ENCODE data around the gene TDRD3.

The TDRD3 gene

DNA sequence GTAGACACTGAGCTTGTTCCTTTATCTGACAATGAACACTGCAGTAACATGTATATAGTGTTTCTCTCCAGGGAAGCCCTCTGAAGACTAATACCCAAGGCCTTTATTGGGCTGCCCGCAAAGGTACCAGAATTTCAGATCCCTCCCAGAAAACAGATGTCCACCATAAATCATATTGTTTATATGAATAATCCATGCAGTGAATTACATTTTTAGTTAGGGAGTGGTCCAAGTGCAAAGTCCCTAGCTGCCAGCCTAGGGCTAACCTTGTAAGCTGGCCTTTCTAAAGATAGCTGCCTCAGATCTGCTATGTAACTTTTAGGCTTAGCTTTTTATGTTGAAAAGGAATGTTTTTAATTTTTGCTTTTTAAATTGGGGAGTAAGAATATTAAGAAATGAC is 44.7 kb downstream of the TDRD3 start:
- no peak overlapping the region for H4K91ac ChIP-seq (ENCODE audit: low read depth, low read length, poor library complexity)
- no peaks in the 10 kb centered on the region for H3K79me1 ChIP-seq (ENCODE audit: low read depth, low read length)
- no peak overlapping the region for H3K9ac ChIP-seq (ENCODE audit: low read depth, low read length, poor library complexity)
- no peak overlapping the region for H3K27ac ChIP-seq (replicated peaks; ENCODE audit: low read length)
- no peaks in the 10 kb centered on the region for H3K4me1 ChIP-seq (ENCODE audit: control insufficient read depth in 2 of 2, insufficient read depth in 1 of 2, low read depth in 1 of 2, low read length in 2 of 2)
- no peak for DNase-seq (ENCODE audit: low spot score)
- H3K4me3 ChIP-seq (ENCODE audit: low read length in 2 of 2): no peak overlapping the region
- no peak overlapping the region for H2BK12ac ChIP-seq (ENCODE audit: low read length)
- H3K23ac ChIP-seq (ENCODE audit: low read depth, low read length, poor library complexity): no peak overlapping the region
- no peaks in the 10 kb centered on the region for H3K27me3 ChIP-seq (ENCODE audit: control insufficient read depth in 3 of 3, insufficient read depth in 3 of 3, low read depth in 1 of 3, low read length in 3 of 3)
- H2AFZ ChIP-seq (ENCODE audit: low read length): no peak overlapping the region
- no peak overlapping the region for H3K4ac ChIP-seq (ENCODE audit: low read length)
- no peak overlapping the region for H2BK15ac ChIP-seq (ENCODE audit: low read length)
- H4K8ac ChIP-seq (ENCODE audit: low read depth, low read length): no peak overlapping the region
- peaks cover 0 to 5% of the 10 kb centered on the region in 2 donors for H3K36me3 ChIP-seq (replicated peaks in 1 of 2; ENCODE audit: control insufficient read depth in 2 of 2, insufficient read depth in 2 of 2, low read length in 2 of 2)
- H3K14ac ChIP-seq (ENCODE audit: low read length): no peak overlapping the region
- no peak overlapping the region for H3K4me2 ChIP-seq (ENCODE audit: insufficient read depth, low read length, poor library complexity, severe bottlenecking)
- H3K9me3 ChIP-seq (replicated peaks in 1 of 2; ENCODE audit: control insufficient read depth in 2 of 2, insufficient read depth in 1 of 2, low read depth in 1 of 2, low read length in 2 of 2): no peaks in the 10 kb centered on the region
- H2BK5ac ChIP-seq (ENCODE audit: low read length): no peak overlapping the region
- no peak overlapping the region for H2BK120ac ChIP-seq (ENCODE audit: low read depth, low read length)
- H3K18ac ChIP-seq (ENCODE audit: low read length): no peak overlapping the region
- no CpG with 5 or more reads among the region's 1 CpG for WGBS, 2 donors (ENCODE audit: extremely low coverage in 2 of 2, insufficient read length in 2 of 2, insufficient replicate concordance in 1 of 2)
- no peak overlapping the region for H2AK5ac ChIP-seq (ENCODE audit: low read depth, low read length)

DNA sequence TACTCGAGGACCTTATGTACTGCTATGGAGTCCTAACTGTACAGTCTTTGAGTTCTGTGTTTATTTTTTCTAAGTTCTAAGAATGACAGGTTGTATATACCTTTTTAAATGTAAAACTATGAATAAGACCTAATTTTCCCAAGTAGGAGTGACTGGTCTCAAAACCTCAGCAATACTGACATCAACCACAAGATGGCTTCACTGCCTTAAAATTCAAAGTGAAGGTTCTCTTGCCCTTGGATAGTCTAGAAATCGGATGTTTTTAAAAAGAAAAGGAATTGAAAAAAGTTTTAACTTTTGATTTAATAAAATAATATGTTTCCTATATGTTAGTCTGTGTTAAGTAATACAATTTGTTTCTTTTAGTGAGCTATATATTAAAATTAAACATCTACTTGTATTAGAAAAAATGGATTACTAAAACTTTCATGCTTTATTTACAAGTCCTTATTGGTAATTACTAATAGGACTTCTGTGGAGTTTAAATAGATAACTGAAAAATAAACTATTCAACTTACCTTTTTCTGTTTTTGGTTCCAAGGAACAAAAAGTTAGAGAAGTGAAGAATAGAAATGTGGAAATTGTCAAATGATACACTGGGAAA is 52.0 kb downstream of the TDRD3 start:
- H2BK120ac ChIP-seq (ENCODE audit: low read depth, low read length): no peak overlapping the region
- DNase-seq (ENCODE audit: low spot score): peak; percentile 27
- H3K36me3 ChIP-seq (replicated peaks in 1 of 2; ENCODE audit: control insufficient read depth in 2 of 2, insufficient read depth in 2 of 2, low read length in 2 of 2): no peaks in the 10 kb centered on the region
- H3K27me3 ChIP-seq (ENCODE audit: control insufficient read depth in 3 of 3, insufficient read depth in 3 of 3, low read depth in 1 of 3, low read length in 3 of 3): no peaks in the 10 kb centered on the region
- WGBS, 2 donors (ENCODE audit: extremely low coverage in 2 of 2, insufficient read length in 2 of 2, insufficient replicate concordance in 1 of 2): no CpG with 5 or more reads among the region's 2 CpGs
- H2AK5ac ChIP-seq (ENCODE audit: low read depth, low read length): no peak overlapping the region
- H3K4me1 ChIP-seq (ENCODE audit: control insufficient read depth in 2 of 2, insufficient read depth in 1 of 2, low read depth in 1 of 2, low read length in 2 of 2): no peaks in the 10 kb centered on the region
- H3K18ac ChIP-seq (ENCODE audit: low read length): no peak overlapping the region
- H3K4ac ChIP-seq (ENCODE audit: low read length): no peak overlapping the region
- H3K27ac ChIP-seq (replicated peaks; ENCODE audit: low read length): no peak overlapping the region
- H3K14ac ChIP-seq (ENCODE audit: low read length): no peak overlapping the region
- H2AFZ ChIP-seq (ENCODE audit: low read length): no peak overlapping the region
- no peak overlapping the region for H4K91ac ChIP-seq (ENCODE audit: low read depth, low read length, poor library complexity)
- peaks cover 0 to 4% of the 10 kb centered on the region in 2 donors for H3K9me3 ChIP-seq (replicated peaks in 1 of 2; ENCODE audit: control insufficient read depth in 2 of 2, insufficient read depth in 1 of 2, low read depth in 1 of 2, low read length in 2 of 2)
- no peak overlapping the region for H2BK15ac ChIP-seq (ENCODE audit: low read length)
- H3K4me3 ChIP-seq (ENCODE audit: low read length in 2 of 2): no peak overlapping the region
- H3K9ac ChIP-seq (ENCODE audit: low read depth, low read length, poor library complexity): no peak overlapping the region
- H3K23ac ChIP-seq (ENCODE audit: low read depth, low read length, poor library complexity): no peak overlapping the region
- no peak overlapping the region for H3K4me2 ChIP-seq (ENCODE audit: insufficient read depth, low read length, poor library complexity, severe bottlenecking)
- H4K8ac ChIP-seq (ENCODE audit: low read depth, low read length): no peak overlapping the region
- no peak overlapping the region for H2BK5ac ChIP-seq (ENCODE audit: low read length)
- no peaks in the 10 kb centered on the region for H3K79me1 ChIP-seq (ENCODE audit: low read depth, low read length)
- H2BK12ac ChIP-seq (ENCODE audit: low read length): no peak overlapping the region

DNA sequence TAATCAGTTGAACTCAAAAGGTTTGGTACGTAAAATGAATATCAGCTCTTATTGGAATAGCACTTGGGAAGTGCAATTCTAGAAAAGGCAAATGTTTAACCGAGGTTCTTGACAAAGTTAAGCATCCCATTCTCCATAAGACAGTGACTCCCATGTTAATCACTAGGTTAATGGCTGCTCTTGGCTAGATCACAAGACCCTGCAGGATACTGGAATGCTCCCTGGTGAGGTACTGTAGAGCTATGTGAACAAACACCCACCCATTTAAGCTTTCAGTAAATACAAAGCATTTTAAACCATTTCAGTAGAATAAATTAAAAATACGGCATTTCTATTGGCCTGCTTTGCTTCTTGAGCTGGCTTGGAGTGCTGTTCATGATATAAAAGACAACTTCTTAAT is 56.5 kb downstream of the TDRD3 start:
- DNase-seq (ENCODE audit: low spot score): no peak
- Histone ChIP-seq H2AFZ (ENCODE audit: low read length) (no peak overlapping the region), H4K8ac (ENCODE audit: low read depth, low read length) (no peak overlapping the region), H3K4me1 (ENCODE audit: control insufficient read depth in 2 of 2, insufficient read depth in 1 of 2, low read depth in 1 of 2, low read length in 2 of 2) (no peaks in the 10 kb centered on the region), H3K18ac (ENCODE audit: low read length) (no peak overlapping the region), H3K4ac (ENCODE audit: low read length) (no peak overlapping the region), H2BK120ac (ENCODE audit: low read depth, low read length) (no peak overlapping the region), H3K23ac (ENCODE audit: low read depth, low read length, poor library complexity) (no peak overlapping the region), H3K27ac (replicated peaks; ENCODE audit: low read length) (no peak overlapping the region), H2BK12ac (ENCODE audit: low read length) (no peak overlapping the region), H2BK15ac (ENCODE audit: low read length) (no peak overlapping the region), H2AK5ac (ENCODE audit: low read depth, low read length) (no peak overlapping the region), H3K4me2 (ENCODE audit: insufficient read depth, low read length, poor library complexity, severe bottlenecking) (no peak overlapping the region), H3K79me1 (ENCODE audit: low read depth, low read length) (no peaks in the 10 kb centered on the region), H3K36me3 (replicated peaks in 1 of 2; ENCODE audit: control insufficient read depth in 2 of 2, insufficient read depth in 2 of 2, low read length in 2 of 2) (no peaks in the 10 kb centered on the region), H3K9ac (ENCODE audit: low read depth, low read length, poor library complexity) (no peak overlapping the region), H3K27me3 (ENCODE audit: control insufficient read depth in 3 of 3, insufficient read depth in 3 of 3, low read depth in 1 of 3, low read length in 3 of 3) (no peaks in the 10 kb centered on the region), H2BK5ac (ENCODE audit: low read length) (no peak overlapping the region), H4K91ac (ENCODE audit: low read depth, low read length, poor library complexity) (no peak overlapping the region), H3K14ac (ENCODE audit: low read length) (no peak overlapping the region), H3K4me3 (ENCODE audit: low read length in 2 of 2) (no peak overlapping the region), H3K9me3 (replicated peaks in 1 of 2; ENCODE audit: control insufficient read depth in 2 of 2, insufficient read depth in 1 of 2, low read depth in 1 of 2, low read length in 2 of 2) (peaks cover 0 to 4% of the 10 kb centered on the region in 2 donors)
- no CpG with 5 or more reads among the region's 3 CpGs for WGBS, 2 donors (ENCODE audit: extremely low coverage in 2 of 2, insufficient read length in 2 of 2, insufficient replicate concordance in 1 of 2)

DNA sequence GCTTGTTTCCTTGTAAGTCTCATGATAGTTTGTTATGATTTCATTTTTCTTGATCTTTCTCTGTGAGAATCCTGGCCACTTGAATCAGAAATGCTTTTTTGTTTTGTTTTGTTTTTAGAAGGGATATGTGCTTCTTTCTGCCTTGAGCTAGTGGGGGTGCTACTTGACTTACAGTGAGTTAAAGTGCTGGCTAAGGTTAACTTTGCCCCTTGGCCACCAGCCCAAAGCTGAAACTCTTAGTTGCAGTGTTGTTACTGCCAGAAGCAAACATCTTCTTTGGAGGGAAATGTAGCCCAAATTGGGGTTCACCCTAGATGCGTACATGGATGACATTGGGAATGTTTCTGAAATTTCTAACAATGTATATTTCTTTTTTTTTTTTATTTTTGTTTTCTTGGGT is 57.4 kb downstream of the TDRD3 start:
- H3K79me1 ChIP-seq (ENCODE audit: low read depth, low read length): no peaks in the 10 kb centered on the region
- H4K91ac ChIP-seq (ENCODE audit: low read depth, low read length, poor library complexity): no peak overlapping the region
- DNase-seq (ENCODE audit: low spot score): no peak
- H2BK15ac ChIP-seq (ENCODE audit: low read length): no peak overlapping the region
- H3K27me3 ChIP-seq (ENCODE audit: control insufficient read depth in 3 of 3, insufficient read depth in 3 of 3, low read depth in 1 of 3, low read length in 3 of 3): no peaks in the 10 kb centered on the region
- no peak overlapping the region for H3K4me3 ChIP-seq (ENCODE audit: low read length in 2 of 2)
- no peak overlapping the region for H4K8ac ChIP-seq (ENCODE audit: low read depth, low read length)
- H2AK5ac ChIP-seq (ENCODE audit: low read depth, low read length): no peak overlapping the region
- no peak overlapping the region for H2BK5ac ChIP-seq (ENCODE audit: low read length)
- H3K9me3 ChIP-seq (replicated peaks in 1 of 2; ENCODE audit: control insufficient read depth in 2 of 2, insufficient read depth in 1 of 2, low read depth in 1 of 2, low read length in 2 of 2): peaks cover 0 to 4% of the 10 kb centered on the region in 2 donors
- no CpG with 5 or more reads among the region's 1 CpG for WGBS, 2 donors (ENCODE audit: extremely low coverage in 2 of 2, insufficient read length in 2 of 2, insufficient replicate concordance in 1 of 2)
- no peaks in the 10 kb centered on the region for H3K4me1 ChIP-seq (ENCODE audit: control insufficient read depth in 2 of 2, insufficient read depth in 1 of 2, low read depth in 1 of 2, low read length in 2 of 2)
- no peak overlapping the region for H3K23ac ChIP-seq (ENCODE audit: low read depth, low read length, poor library complexity)
- H3K18ac ChIP-seq (ENCODE audit: low read length): no peak overlapping the region
- no peak overlapping the region for H2BK12ac ChIP-seq (ENCODE audit: low read length)
- no peak overlapping the region for H2BK120ac ChIP-seq (ENCODE audit: low read depth, low read length)
- no peak overlapping the region for H3K4me2 ChIP-seq (ENCODE audit: insufficient read depth, low read length, poor library complexity, severe bottlenecking)
- no peaks in the 10 kb centered on the region for H3K36me3 ChIP-seq (replicated peaks in 1 of 2; ENCODE audit: control insufficient read depth in 2 of 2, insufficient read depth in 2 of 2, low read length in 2 of 2)
- H3K27ac ChIP-seq (replicated peaks; ENCODE audit: low read length): no peak overlapping the region
- H3K4ac ChIP-seq (ENCODE audit: low read length): no peak overlapping the region
- no peak overlapping the region for H3K14ac ChIP-seq (ENCODE audit: low read length)
- no peak overlapping the region for H2AFZ ChIP-seq (ENCODE audit: low read length)
- H3K9ac ChIP-seq (ENCODE audit: low read depth, low read length, poor library complexity): no peak overlapping the region
